K562 (cell line): Measurements from ENCODE around the gene NRP1.

Experiments
- CTCF ChIP-seq, 3 experiments: IDR thresholded peaks in 2 of 3; conservative IDR thresholded peaks in 1 of 3; 2 replicates each; pipeline ENCODE4 v1.5.1; 2011 to 2012; ENCODE audit warnings: low read length in 3 of 3, mild to moderate bottlenecking in 3 of 3, control low read depth in 2 of 3, improper control_type of control experiment in 1 of 3, inconsistent platforms in 1 of 3, low read depth in 1 of 3, mixed read lengths in 1 of 3, moderate library complexity in 1 of 3; ENCODE audit not compliant: insufficient read depth in 2 of 3
- EZH2 ChIP-seq: IDR thresholded peaks from 2 replicates; pipeline ENCODE4 v1.6.1; 2012; ENCODE audit warnings: low read depth, mild to moderate bottlenecking, inconsistent platforms, low read length, borderline replicate concordance
- FOS ChIP-seq: IDR thresholded peaks from 3 replicates; pipeline ENCODE4 v1.6.1; 2011; ENCODE audit not compliant: insufficient read length; ENCODE audit errors: extremely low read depth
- MAZ ChIP-seq, 2 experiments: fragments of 450-650 bp in 1 of 2; sonication (generic) in 1 of 2; formaldehyde crosslinking; IDR thresholded peaks in 1 of 2; conservative IDR thresholded peaks in 1 of 2; 2 replicates each; pipeline versions ENCODE4 v1.4.0 to v1.5.0; 2020; ENCODE audit warnings: mild to moderate bottlenecking in 1 of 2, missing genetic modification reagents in 1 of 2
- MYBL2 ChIP-seq, 2 experiments: fragments of 450-650 bp in 1 of 2; sonication (generic) in 1 of 2; formaldehyde crosslinking in 1 of 2; IDR thresholded peaks; 2 replicates each; pipeline versions ENCODE4 v1.6.1 to v1.8.1; 2017 to 2022; ENCODE audit warnings: borderline replicate concordance in 1 of 2, inconsistent platforms in 1 of 2, low read depth in 1 of 2, mild to moderate bottlenecking in 1 of 2, missing genetic modification reagents in 1 of 2, moderate library complexity in 1 of 2
- NFIC ChIP-seq: fragments of 450-650 bp; IDR thresholded peaks from 2 replicates; pipeline ENCODE4 v1.6.1; 2017; ENCODE audit warnings: mild to moderate bottlenecking, inconsistent platforms
- PHF8 ChIP-seq: fragments of 200-600 bp; sonication (generic); IDR thresholded peaks from 2 replicates; pipeline ENCODE4 v1.6.1; 2012; ENCODE audit warnings: mixed run types, mild to moderate bottlenecking, inconsistent platforms, low read length, moderate library complexity, borderline replicate concordance
- RAD21 ChIP-seq, 2 experiments: fragments of 250-450 bp in 1 of 2; fragments of 450-650 bp in 1 of 2; sonication (Bioruptor Pico) in 1 of 2; formaldehyde crosslinking in 1 of 2; IDR thresholded peaks in 1 of 2; conservative IDR thresholded peaks in 1 of 2; 2 replicates each; pipeline versions ENCODE4 v1.4.0 to v1.8.0; 2020 to 2022; ENCODE audit warnings: mild to moderate bottlenecking in 2 of 2, moderate library complexity in 1 of 2
- RAD51 ChIP-seq: fragments of 450-650 bp; IDR thresholded peaks from 2 replicates; pipeline ENCODE4 v1.7.1; 2016; ENCODE audit warnings: low read depth, mild to moderate bottlenecking, borderline replicate concordance
- SIX5 ChIP-seq, 2 experiments: IDR thresholded peaks; 2 replicates each; pipeline ENCODE4 v1.6.1; 2011; ENCODE audit warnings: low read length in 2 of 2, borderline replicate concordance in 1 of 2, low read depth in 1 of 2, mild to moderate bottlenecking in 1 of 2, moderate library complexity in 1 of 2; ENCODE audit not compliant: insufficient read depth in 1 of 2
- ZNF274 ChIP-seq: IDR thresholded peaks from 2 replicates; pipeline ENCODE4 v1.6.1; 2011; ENCODE audit warnings: low read depth, mild to moderate bottlenecking, low read length, moderate library complexity, borderline replicate concordance
- ZNF408 ChIP-seq: fragments of 250-450 bp; sonication (Bioruptor Pico); IDR thresholded peaks from 2 replicates; pipeline ENCODE4 v1.4.0; 2020; ENCODE audit warnings: low read depth, mild to moderate bottlenecking, moderate library complexity
- ZNF764 ChIP-seq: fragments of 250-450 bp; sonication (Bioruptor Pico); IDR thresholded peaks from 2 replicates; pipeline ENCODE4 v1.4.0; 2020; ENCODE audit warnings: low read depth, mild to moderate bottlenecking, moderate library complexity

- TF ChIP-seq MYBL2 (IDR thresholded peaks at IDR 0.05; ENCODE audit: low read depth) (no peak), MYBL2 (CRISPR knock-in tag; IDR thresholded peaks at IDR 0.05; ENCODE audit: borderline replicate concordance) (no peak), EZH2 (no peak), CTCF (IDR thresholded peaks at IDR 0.05 in 2 of 3, conservative IDR thresholded peaks at IDR 0.05 in 1 of 3; ENCODE audit: insufficient read depth in 2 of 3, low read depth in 1 of 3, low read length in 3 of 3) (no peak), MAZ (CRISPR knock-in tag; conservative IDR thresholded peaks at IDR 0.05 in 1 of 2, IDR thresholded peaks at IDR 0.05 in 1 of 2) (no peak), PHF8 (no peak), ZNF764 (no peak), ZNF408 (no peak), RAD51 (no peak), NFIC (no peak), RAD21 (CRISPR knock-in tag; conservative IDR thresholded peaks at IDR 0.05 in 1 of 2, IDR thresholded peaks at IDR 0.05 in 1 of 2) (no peak), SIX5 (IDR thresholded peaks at IDR 0.05; ENCODE audit: borderline replicate concordance in 1 of 2, insufficient read depth in 1 of 2, low read depth in 1 of 2, low read length in 2 of 2) (no peak), ZNF274 (no peak), FOS (no peak)
These were observed 107.0 kb downstream of the NRP1 start for GRCh38 chr10:33227489-33227888.
